K562 (cell line): ENCODE measurements around the gene SAV1. TPM values are rescaled to one million over a fixed set of nuclear protein-coding genes. Genes with fewer than 3 reads are reported as not detected.
A peak's percentile ranks its signal among the peaks of the same experiment; 100 is the strongest.

Experiments
- ATAC-seq: fragments of 200-7000 bp; cut with Tn5 transposase; 3 replicates; pipeline ENCODE4 v1.9.1; 2020; ENCODE audit warnings: moderate library complexity
- BruUV-seq: library from RNA; stranded (reverse); fragments of 400-500 nt; replicated peaks from 2 replicates; lab custom pipeline; 2021; lab: Mats Ljungman, UMichigan
- CTCF ChIA-PET: fragments of 300-600 bp; formaldehyde crosslinking; extraction: SDS; loops from one replicate; lab custom pipeline; 2021; ENCODE audit warnings: low intra/inter-chr PET ratio; lab: Yijun Ruan, JAX
- POLR2A ChIA-PET: fragments of 300-600, 350-650 bp; sonication (Branson Sonifier 250); formaldehyde crosslinking; extraction: SDS; loops from one replicate; lab custom pipeline; 2021; ENCODE audit warnings: antibody characterized with exemption, inconsistent platforms; lab: Yijun Ruan, JAX
- DNase-seq, 4 experiments: peaks; one replicate each; pipeline versions ENCODE4 v3.0.0 to v3.0.0-alpha.2; 2011 to 2018; ENCODE audit warnings: low spot score in 3 of 4, mixed read lengths in 3 of 4; ENCODE audit errors: extremely low read depth in 1 of 4
- FAIRE-seq: peaks from 2 replicates; lab custom pipeline; 2011; peaks lifted over from hg19 to GRCh38; lab: Jason Lieb, UNC
- H2AFZ ChIP-seq: 2 replicates; pipeline ENCODE4 v1.6.0; 2011; ENCODE audit warnings: low read depth, low read length, control low read depth, inconsistent platforms
- H3K27ac ChIP-seq: fragments of 200-600 bp; 3 replicates; pipeline ENCODE4 v1.8.0; 2011; ENCODE audit warnings: low read depth, mild to moderate bottlenecking, control low read depth, inconsistent platforms, low read length, moderate library complexity, mixed read lengths; ENCODE audit errors: extremely low read depth
- H3K27me3 ChIP-seq, 2 experiments: fragments of 300-600 bp in 1 of 2; 2 replicates in 1 of 2; 3 replicates in 1 of 2; pipeline versions ENCODE4 v1.6.0 to v1.8.0; 2011; ENCODE audit warnings: inconsistent platforms in 2 of 2, low read length in 2 of 2, mild to moderate bottlenecking in 1 of 2, mixed read lengths in 1 of 2, moderate library complexity in 1 of 2; ENCODE audit not compliant: control insufficient read depth in 2 of 2, insufficient read depth in 2 of 2
- H3K36me3 ChIP-seq: fragments of 300-600 bp; 3 replicates; pipeline ENCODE4 v1.8.0; 2011; ENCODE audit warnings: mild to moderate bottlenecking, low read length, inconsistent platforms; ENCODE audit not compliant: control insufficient read depth, insufficient read depth
- H3K4me1 ChIP-seq, 2 experiments: fragments of 200-600 bp in 1 of 2; replicated peaks in 1 of 2; 2 replicates in 1 of 2; 3 replicates in 1 of 2; pipeline versions ENCODE4 v1.5.1 to v1.8.0; 2011; ENCODE audit warnings: inconsistent platforms in 2 of 2, low read length in 2 of 2, mild to moderate bottlenecking in 1 of 2, mixed read lengths in 1 of 2, moderate library complexity in 1 of 2; ENCODE audit not compliant: control insufficient read depth in 2 of 2, insufficient read depth in 2 of 2
- H3K4me2 ChIP-seq: 2 replicates; pipeline ENCODE4 v1.6.1; 2011; ENCODE audit warnings: low read length, control low read depth, inconsistent platforms, mixed read lengths; ENCODE audit not compliant: insufficient read depth
- H3K4me3 ChIP-seq: fragments of 200-600 bp; sonication (generic), shearing (Covaris generic); 2 replicates; pipeline ENCODE4 v1.5.1; 2016; ENCODE audit warnings: control low read depth, inconsistent platforms
- H3K79me2 ChIP-seq: fragments of 200-600 bp; 3 replicates; pipeline ENCODE4 v1.8.0; 2011; ENCODE audit warnings: low read length, inconsistent platforms; ENCODE audit not compliant: control insufficient read depth, insufficient read depth
- H3K9ac ChIP-seq, 2 experiments: 2 replicates each; pipeline versions ENCODE4 v1.6.0 to v1.6.1; 2011; ENCODE audit warnings: low read depth in 2 of 2, low read length in 2 of 2, control low read depth in 1 of 2, inconsistent platforms in 1 of 2, mild to moderate bottlenecking in 1 of 2, mixed read lengths in 1 of 2; ENCODE audit not compliant: insufficient read depth in 1 of 2
- H3K9me1 ChIP-seq: one replicate; pipeline ENCODE4 v1.6.0; 2011; ENCODE audit warnings: inconsistent platforms, mild to moderate bottlenecking, low read length, moderate library complexity; ENCODE audit not compliant: control insufficient read depth, insufficient read depth
- H3K9me3 ChIP-seq: replicated peaks from 2 replicates; pipeline ENCODE4 v1.5.1; 2011; ENCODE audit warnings: low read depth, low read length, inconsistent platforms; ENCODE audit not compliant: control insufficient read depth, insufficient read depth
- H4K20me1 ChIP-seq: replicated peaks from 2 replicates; pipeline ENCODE4 v1.6.1; 2011; ENCODE audit warnings: low read length, inconsistent platforms, mixed read lengths; ENCODE audit not compliant: control insufficient read depth, insufficient read depth
- CEBPB ChIP-seq: fragments of 450-650 bp; IDR thresholded peaks from 2 replicates; pipeline ENCODE4 v1.6.1; 2016; ENCODE audit warnings: missing genetic modification characterization, missing compliant biosample characterization
- GTF2A2 ChIP-seq: IDR thresholded peaks from 2 replicates; pipeline ENCODE4 v1.6.1; 2016; ENCODE audit warnings: mild to moderate bottlenecking, missing genetic modification characterization, missing compliant biosample characterization
- GTF3C2 ChIP-seq: IDR thresholded peaks from 3 replicates; pipeline ENCODE4 v1.6.1; 2011; ENCODE audit warnings: borderline replicate concordance, mild to moderate bottlenecking, moderate library complexity; ENCODE audit not compliant: insufficient read length; ENCODE audit errors: extremely low read depth
- MEIS2 ChIP-seq: fragments of 450-650 bp; IDR thresholded peaks from 2 replicates; pipeline ENCODE4 v1.6.1; 2014; ENCODE audit warnings: mild to moderate bottlenecking; ENCODE audit not compliant: partially characterized antibody
- NFRKB ChIP-seq: fragments of 450-650 bp; IDR thresholded peaks from 2 replicates; pipeline ENCODE4 v1.6.1; 2016; ENCODE audit warnings: low read depth
- NR2F6 ChIP-seq: fragments of 450-650 bp; formaldehyde crosslinking; IDR thresholded peaks from 2 replicates; pipeline ENCODE4 v1.4.0; 2020; ENCODE audit warnings: mild to moderate bottlenecking
- PTBP1 ChIP-seq: fragments of 200-400 bp; formaldehyde crosslinking; IDR thresholded peaks from 2 replicates; pipeline ENCODE4 v1.6.1; 2017; ENCODE audit warnings: low read depth, low read length
- SPI1 ChIP-seq: IDR thresholded peaks from 2 replicates; pipeline ENCODE4 v1.6.1; 2011; ENCODE audit warnings: low read depth, low read length, control low read depth, borderline replicate concordance
- XRCC5 ChIP-seq: fragments of 200-400 bp; formaldehyde crosslinking; IDR thresholded peaks from 2 replicates; pipeline ENCODE4 v1.6.1; 2017; ENCODE audit warnings: low read depth, mild to moderate bottlenecking, low read length
- ZFP1 ChIP-seq: fragments of 450-650 bp; formaldehyde crosslinking; IDR thresholded peaks from 2 replicates; pipeline ENCODE4 v1.4.0; 2020; ENCODE audit warnings: mild to moderate bottlenecking, mixed read lengths
- ZNF133 ChIP-seq: fragments of 250-450 bp; sonication (Bioruptor Pico); IDR thresholded peaks from 2 replicates; pipeline ENCODE4 v1.4.0; 2020; ENCODE audit warnings: mild to moderate bottlenecking
- ZNF263 ChIP-seq: sonication (generic); formaldehyde crosslinking; IDR thresholded peaks from 2 replicates; pipeline ENCODE4 v1.8.0; 2022; ENCODE audit warnings: mild to moderate bottlenecking, missing genetic modification reagents, borderline replicate concordance
- ZNF764 ChIP-seq: fragments of 250-450 bp; sonication (Bioruptor Pico); IDR thresholded peaks from 2 replicates; pipeline ENCODE4 v1.4.0; 2020; ENCODE audit warnings: low read depth, mild to moderate bottlenecking, moderate library complexity
- WGBS: fragments of 100-300 bp; shearing (Covaris generic); methylation state at CpG from one replicate; pipeline ENCODE4 v1.1.6; 2016; ENCODE audit warnings: low coverage, mixed read lengths; ENCODE audit not compliant: insufficient coverage; ENCODE audit errors: missing lambda C conversion rate; 5-methylcytosine and 5-hydroxymethylcytosine counted together
- in situ Hi-C: fragments of 300-500 bp; cut with MboI; formaldehyde crosslinking; loops from 4 replicates; pipeline ENCODE4 v1.15.0; 2018; ENCODE audit warnings: inconsistent platforms, mixed read lengths
- intact Hi-C: fragments of 100-400 bp; cut with micrococcal nuclease; formaldehyde crosslinking; loops from 2 replicates; pipeline ENCODE4 v1.14.2; 2022
- polyA plus RNA-seq, 8 experiments: library from polyadenylated mRNA; depleted of rRNA in 4 of 8; stranded (reverse) in 5 of 8; unstranded in 3 of 8; fragments of >200 nt; fragmentation: Nextera tagmentation in 2 of 8; fragmentation: Illumina TruSeq in 1 of 8; extraction: Ambion mirVana in 2 of 8; extraction: Trizol in 1 of 8; gene quantifications; 2 replicates each; pipeline versions ENCODE4 v1.2.1 to v1.2.3, GENCODE V29; 2011 to 2014; ENCODE audit warnings: inconsistent platforms in 1 of 8, missing spikeins in 1 of 8
- total RNA-seq, 7 experiments: library from RNA; depleted of rRNA in 6 of 7; stranded (reverse); fragments of >200 nt in 6 of 7; fragmentation: Illumina TruSeq in 2 of 7; extraction: Trizol in 2 of 7; gene quantifications; 2 replicates each; pipeline versions ENCODE4 v1.2.1 to v1.2.3, GENCODE V29; 2011 to 2021; ENCODE audit warnings: low replicate concordance in 1 of 7
- TF ChIP-seq, protein P1 (sequence below): fragments of 250-450 bp; sonication (Bioruptor Pico); IDR thresholded peaks from 2 replicates; pipeline ENCODE4 v1.5.0; 2021; ENCODE audit warnings: mild to moderate bottlenecking, borderline replicate concordance

SAV1 gene
- total and polyA plus RNA-seq, 9 of the 15 experiments (the other 6 are each of a cell fraction or from before 2014, with no cell fraction given): 6.5 to 18.1 (median 16.1) TPM

GRCh38 chr14:50666772-50667683, 1.1 kb downstream of the SAV1 start:
- CTCF ChIA-PET: interaction anchor here (0.6 to 0.7 kb wide), 3 partner anchors 648 to 1047 kb away, joined by 3 read pairs; partner anchors contain the start of gene RPL36AL
- Histone ChIP-seq H2AFZ (0 out of 2 replicates have a peak overlapping the region, but pooled peaks have one; percentile 32), H3K9me1 (no peaks in the 10 kb centered on the region), H4K20me1 (no peaks in the 10 kb centered on the region), H3K27me3 (no peaks in the 10 kb centered on the region), H3K9ac (peak overlapping the region; percentile 70 to 93), H3K9me3 (no peaks in the 10 kb centered on the region), H3K4me3 (peak overlapping the region; percentile 71), H3K27ac (peak overlapping the region; percentile 83), H3K36me3 (peaks cover 12% of the 10 kb centered on the region; the same call in 2 of the 3 replicates), H3K79me2 (peaks cover 52% of the 10 kb centered on the region), H3K4me2 (peak overlapping the region; percentile 88), H3K4me1 (peaks cover 0 to 2% of the 10 kb centered on the region in 2 experiments; a peak in 3 of 5 replicates)
- ATAC-seq (peak; percentile 48), DNase-seq (peak in 2 of 4 experiments; percentile 16 to 62), FAIRE-seq (no peak)
- BruUV-seq: TSS peak; percentile 30
- in situ Hi-C loops: no loop called here
- 1% methylated on average over 18 of the region's 20 CpGs for WGBS
- POLR2A ChIA-PET: interaction anchor here (0.8 to 1.2 kb wide), 2 partner anchors 48 to 65 kb away, joined by 3 read pairs; no protein-coding TSS in a partner anchor
- intact Hi-C loops: no loop called here
- no peak for TF ChIP-seq SPI1
- no peak for TF ChIP-seq GTF2A2
- TF ChIP-seq ZFP1 (CRISPR knock-in tag): no peak
- TF ChIP-seq, protein P1, sequence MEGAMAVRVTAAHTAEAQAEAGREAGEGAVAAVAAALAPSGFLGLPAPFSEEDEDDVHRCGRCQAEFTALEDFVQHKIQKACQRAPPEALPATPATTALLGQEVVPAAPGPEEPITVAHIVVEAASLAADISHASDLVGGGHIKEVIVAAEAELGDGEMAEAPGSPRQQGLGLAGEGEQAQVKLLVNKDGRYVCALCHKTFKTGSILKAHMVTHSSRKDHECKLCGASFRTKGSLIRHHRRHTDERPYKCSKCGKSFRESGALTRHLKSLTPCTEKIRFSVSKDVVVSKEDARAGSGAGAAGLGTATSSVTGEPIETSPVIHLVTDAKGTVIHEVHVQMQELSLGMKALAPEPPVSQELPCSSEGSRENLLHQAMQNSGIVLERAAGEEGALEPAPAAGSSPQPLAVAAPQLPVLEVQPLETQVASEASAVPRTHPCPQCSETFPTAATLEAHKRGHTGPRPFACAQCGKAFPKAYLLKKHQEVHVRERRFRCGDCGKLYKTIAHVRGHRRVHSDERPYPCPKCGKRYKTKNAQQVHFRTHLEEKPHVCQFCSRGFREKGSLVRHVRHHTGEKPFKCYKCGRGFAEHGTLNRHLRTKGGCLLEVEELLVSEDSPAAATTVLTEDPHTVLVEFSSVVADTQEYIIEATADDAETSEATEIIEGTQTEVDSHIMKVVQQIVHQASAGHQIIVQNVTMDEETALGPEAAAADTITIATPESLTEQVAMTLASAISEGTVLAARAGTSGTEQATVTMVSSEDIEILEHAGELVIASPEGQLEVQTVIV (CRISPR knock-in tag): no peak
- TF ChIP-seq CEBPB (tag): 0 out of 2 replicates have a peak, but pooled peaks have one; percentile 33
- no peak for TF ChIP-seq GTF3C2
- no peak for TF ChIP-seq ZNF263 (CRISPR knock-in tag)
- no peak for TF ChIP-seq XRCC5
- no peak for TF ChIP-seq NR2F6 (CRISPR knock-in tag)
- TF ChIP-seq NFRKB: no peak
- peak; percentile 74 for TF ChIP-seq MEIS2
- TF ChIP-seq ZNF764 (CRISPR knock-in tag): no peak
- no peak for TF ChIP-seq PTBP1
- no peak for TF ChIP-seq ZNF133
